Activated CD8-positive, alpha-beta T cell treated with anti-CD3 and anti-CD28 coated beads for 36 hours (primary cell): Measurements from ENCODE around the gene CLMN. TPM values are rescaled to one million over a fixed set of nuclear protein-coding genes. Genes with fewer than 3 reads are reported as not detected.

Experiments used
- ATAC-seq: fragments of 200-7000 bp; cut with Tn5 transposase; one replicate; pipeline ENCODE4 v1.10.0; 2021; ENCODE audit warnings: mild to moderate bottlenecking, moderate library complexity
- CTCF ChIA-PET: fragments of 350-600 bp; sonication (Branson Sonifier 250); formaldehyde crosslinking; loops from one replicate; lab custom pipeline; 2021; ENCODE audit warnings: antibody characterized with exemption; lab: Charles Lee
- POLR2A ChIA-PET: fragments of 350-600 bp; sonication (Branson Sonifier 250); formaldehyde crosslinking; loops from one replicate; lab custom pipeline; 2021; ENCODE audit warnings: antibody characterized with exemption; lab: Charles Lee
- DNase-seq: peaks from one replicate; pipeline ENCODE4 v3.0.0-alpha.2; 2020
- H3K27ac Mint-ChIP-seq: one replicate; pipeline ENCODE4 v1.8.0; 2021; ENCODE audit warnings: mild to moderate bottlenecking, mixed read lengths
- H3K27me3 Mint-ChIP-seq: one replicate; pipeline ENCODE4 v1.8.0; 2021; ENCODE audit warnings: mixed read lengths
- H3K36me3 Mint-ChIP-seq: one replicate; pipeline ENCODE4 v1.8.0; 2021; ENCODE audit warnings: low read depth, mixed read lengths
- H3K4me1 Mint-ChIP-seq: one replicate; pipeline ENCODE4 v1.8.0; 2021; ENCODE audit warnings: low read depth, mixed read lengths
- H3K4me3 Mint-ChIP-seq: one replicate; pipeline ENCODE4 v1.8.0; 2021; ENCODE audit warnings: mild to moderate bottlenecking, moderate library complexity, mixed read lengths
- H3K9me3 Mint-ChIP-seq: one replicate; pipeline ENCODE4 v1.8.0; 2021; ENCODE audit warnings: mixed read lengths
- intact Hi-C: fragments of 100-400 bp; cut with micrococcal nuclease; formaldehyde crosslinking; loops from one replicate; pipeline ENCODE4 v1.10.0; 2022
- total RNA-seq, 2 experiments: library from RNA; stranded (reverse); gene quantifications; one replicate each; pipeline ENCODE4 v1.2.3, GENCODE V29; 2021
- TF ChIP-seq, protein P1 (sequence below): fragments of 200-600 bp; IDR thresholded peaks from one replicate; pipeline ENCODE4 v1.8.0; 2022; ENCODE audit warnings: antibody characterized with exemption, mild to moderate bottlenecking

Gene CLMN
- total RNA-seq, 2 experiments from 2014 or later: 0.31 to 0.59 TPM

DNA sequence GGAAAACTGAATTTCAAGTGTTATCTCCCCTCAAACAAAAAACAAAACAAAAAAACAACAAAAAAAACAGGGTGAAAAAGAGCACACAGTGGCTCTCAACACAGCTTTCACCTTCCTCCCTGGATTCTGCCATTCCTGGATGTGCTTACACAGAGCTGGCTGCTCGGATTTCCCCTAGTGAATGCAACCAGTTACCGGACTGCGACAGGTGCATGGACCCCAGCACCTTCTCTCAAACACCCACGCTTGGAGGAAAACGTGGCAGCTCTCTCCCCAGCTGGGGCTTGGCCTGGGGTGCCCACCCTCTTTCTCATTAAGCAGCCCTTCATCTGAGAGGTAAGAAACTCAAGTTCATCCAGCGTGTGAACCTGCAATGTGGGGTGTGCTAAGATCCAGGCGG lies 128.9 kb downstream of the CLMN start:
- H3K9me3 Mint-ChIP-seq: no peaks in the 10 kb centered on the region
- TF ChIP-seq, protein P1, sequence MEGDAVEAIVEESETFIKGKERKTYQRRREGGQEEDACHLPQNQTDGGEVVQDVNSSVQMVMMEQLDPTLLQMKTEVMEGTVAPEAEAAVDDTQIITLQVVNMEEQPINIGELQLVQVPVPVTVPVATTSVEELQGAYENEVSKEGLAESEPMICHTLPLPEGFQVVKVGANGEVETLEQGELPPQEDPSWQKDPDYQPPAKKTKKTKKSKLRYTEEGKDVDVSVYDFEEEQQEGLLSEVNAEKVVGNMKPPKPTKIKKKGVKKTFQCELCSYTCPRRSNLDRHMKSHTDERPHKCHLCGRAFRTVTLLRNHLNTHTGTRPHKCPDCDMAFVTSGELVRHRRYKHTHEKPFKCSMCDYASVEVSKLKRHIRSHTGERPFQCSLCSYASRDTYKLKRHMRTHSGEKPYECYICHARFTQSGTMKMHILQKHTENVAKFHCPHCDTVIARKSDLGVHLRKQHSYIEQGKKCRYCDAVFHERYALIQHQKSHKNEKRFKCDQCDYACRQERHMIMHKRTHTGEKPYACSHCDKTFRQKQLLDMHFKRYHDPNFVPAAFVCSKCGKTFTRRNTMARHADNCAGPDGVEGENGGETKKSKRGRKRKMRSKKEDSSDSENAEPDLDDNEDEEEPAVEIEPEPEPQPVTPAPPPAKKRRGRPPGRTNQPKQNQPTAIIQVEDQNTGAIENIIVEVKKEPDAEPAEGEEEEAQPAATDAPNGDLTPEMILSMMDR: no peak
- ChIA-PET POLR2A (no interaction called here), CTCF (no interaction called here)
- no peak overlapping the region for H3K4me3 Mint-ChIP-seq
- H3K4me1 Mint-ChIP-seq: no peaks in the 10 kb centered on the region
- peaks cover 6% of the 10 kb centered on the region for H3K27me3 Mint-ChIP-seq
- no peak for ATAC-seq
- DNase-seq: no peak
- intact Hi-C loops: no loop called here
- no peak overlapping the region for H3K27ac Mint-ChIP-seq
- H3K36me3 Mint-ChIP-seq: no peaks in the 10 kb centered on the region

DNA sequence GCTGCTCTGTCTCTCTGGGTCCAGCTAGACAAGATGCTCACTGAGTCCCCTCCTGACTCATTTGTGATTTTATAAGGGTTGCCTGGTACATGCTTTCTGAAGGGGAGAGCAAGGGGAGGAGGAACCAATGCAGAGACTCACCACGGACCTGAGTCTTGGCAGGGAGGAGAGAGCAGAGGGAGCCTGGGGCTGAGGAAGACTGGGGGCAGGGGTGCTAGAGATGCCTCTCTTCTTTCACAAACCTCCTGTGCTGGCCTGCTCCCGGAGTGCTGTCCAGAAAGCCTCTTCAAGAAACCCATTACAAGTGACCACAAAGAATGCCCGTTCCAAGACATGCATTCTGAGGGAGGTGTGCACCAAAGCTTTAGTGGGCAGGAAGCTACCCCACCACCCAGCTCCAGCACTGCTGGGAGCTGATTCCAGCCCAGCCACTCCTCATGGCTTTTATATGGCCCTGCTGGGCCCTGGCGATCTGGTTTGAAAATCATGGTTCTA lies 129.3 kb downstream of the CLMN start:
- H3K27me3 Mint-ChIP-seq: peaks cover 11% of the 10 kb centered on the region
- TF ChIP-seq, protein P1: no peak
- no peak overlapping the region for H3K4me3 Mint-ChIP-seq
- no peaks in the 10 kb centered on the region for H3K9me3 Mint-ChIP-seq
- ChIA-PET CTCF (no interaction called here), POLR2A (no interaction called here)
- H3K27ac Mint-ChIP-seq: no peak overlapping the region
- no peaks in the 10 kb centered on the region for H3K36me3 Mint-ChIP-seq
- ATAC-seq (no peak), DNase-seq (no peak)
- intact Hi-C loops: no loop called here
- no peaks in the 10 kb centered on the region for H3K4me1 Mint-ChIP-seq

DNA sequence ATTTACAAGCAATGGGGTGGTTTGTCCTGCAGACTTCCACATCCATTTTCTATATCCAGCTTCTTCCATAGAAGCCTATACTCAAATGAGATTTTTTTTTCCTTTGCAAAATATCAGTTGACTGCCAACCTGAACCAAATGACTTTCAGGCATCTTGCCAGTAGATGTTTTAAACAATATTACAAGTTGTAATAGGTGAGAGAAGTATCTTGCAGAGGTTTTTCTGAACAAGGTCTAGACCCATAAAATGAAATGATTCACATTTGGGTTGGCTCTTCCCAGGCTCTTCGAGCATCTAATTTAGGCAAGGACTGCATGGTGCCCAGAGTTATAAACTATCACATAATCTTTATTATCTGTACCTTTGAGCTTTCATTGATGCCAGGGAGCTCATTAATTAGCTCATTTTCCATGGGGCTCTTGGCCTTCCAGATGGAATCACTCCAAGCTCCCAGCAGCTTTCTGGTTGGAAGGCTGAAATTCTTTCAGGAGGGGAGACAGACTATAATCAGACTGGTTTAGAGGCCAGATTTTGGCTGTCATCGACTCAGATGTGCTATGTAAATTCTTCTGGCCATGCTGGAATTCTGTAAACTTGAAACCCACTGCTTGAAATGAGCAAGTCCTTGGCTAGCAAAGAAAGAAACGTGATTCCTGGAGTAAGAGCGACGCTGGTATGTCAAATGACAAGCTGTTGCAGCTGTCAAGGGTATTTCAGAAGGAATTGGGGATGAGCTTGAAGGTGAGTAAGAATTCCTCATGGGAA lies 130.2 kb downstream of the CLMN start:
- POLR2A ChIA-PET: no interaction called here
- Mint-ChIP-seq H3K4me1 (no peaks in the 10 kb centered on the region), H3K36me3 (no peaks in the 10 kb centered on the region), H3K9me3 (no peaks in the 10 kb centered on the region), H3K27ac (no peak overlapping the region), H3K27me3 (peaks cover 15% of the 10 kb centered on the region), H3K4me3 (no peak overlapping the region)
- no peak for DNase-seq
- ATAC-seq: no peak
- TF ChIP-seq, protein P1: no peak
- CTCF ChIA-PET: interaction anchor here (1.3 kb wide), 1 partner anchor 10 kb away, joined by 5 read pairs; no protein-coding TSS in a partner anchor
- intact Hi-C loops: no loop called here

DNA sequence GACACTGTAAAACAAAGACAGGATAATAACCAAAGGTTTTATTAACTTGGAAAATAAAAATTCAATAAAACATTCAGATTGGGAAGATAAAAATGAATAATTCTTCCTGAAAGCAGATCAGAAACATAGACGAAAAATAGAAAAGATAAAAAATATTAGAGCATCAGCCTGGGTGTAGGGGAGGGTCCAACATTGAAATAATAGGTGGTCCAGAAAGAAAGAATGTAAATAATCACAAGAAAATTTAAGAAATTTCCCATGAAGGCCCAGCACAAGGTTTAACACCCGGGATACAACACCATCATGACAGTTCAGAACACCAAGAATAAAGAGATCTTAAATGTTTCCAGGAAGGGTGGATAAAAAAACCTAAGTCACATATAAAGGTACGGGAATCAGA lies 131.3 kb downstream of the CLMN start:
- H3K4me1 Mint-ChIP-seq: no peaks in the 10 kb centered on the region
- H3K4me3 Mint-ChIP-seq: no peak overlapping the region
- intact Hi-C loops: no loop called here
- POLR2A ChIA-PET: interaction anchor here (0.6 kb wide), 1 partner anchor 58 kb away, joined by 3 read pairs; no protein-coding TSS in a partner anchor
- CTCF ChIA-PET: interaction anchor here (1.3 kb wide), 1 partner anchor 9 kb away, joined by 5 read pairs; no protein-coding TSS in a partner anchor
- H3K27ac Mint-ChIP-seq: no peak overlapping the region
- H3K27me3 Mint-ChIP-seq: peaks cover 17% of the 10 kb centered on the region
- H3K9me3 Mint-ChIP-seq: no peaks in the 10 kb centered on the region
- H3K36me3 Mint-ChIP-seq: no peaks in the 10 kb centered on the region
- TF ChIP-seq, protein P1: no peak
- ATAC-seq (no peak), DNase-seq (no peak)

DNA sequence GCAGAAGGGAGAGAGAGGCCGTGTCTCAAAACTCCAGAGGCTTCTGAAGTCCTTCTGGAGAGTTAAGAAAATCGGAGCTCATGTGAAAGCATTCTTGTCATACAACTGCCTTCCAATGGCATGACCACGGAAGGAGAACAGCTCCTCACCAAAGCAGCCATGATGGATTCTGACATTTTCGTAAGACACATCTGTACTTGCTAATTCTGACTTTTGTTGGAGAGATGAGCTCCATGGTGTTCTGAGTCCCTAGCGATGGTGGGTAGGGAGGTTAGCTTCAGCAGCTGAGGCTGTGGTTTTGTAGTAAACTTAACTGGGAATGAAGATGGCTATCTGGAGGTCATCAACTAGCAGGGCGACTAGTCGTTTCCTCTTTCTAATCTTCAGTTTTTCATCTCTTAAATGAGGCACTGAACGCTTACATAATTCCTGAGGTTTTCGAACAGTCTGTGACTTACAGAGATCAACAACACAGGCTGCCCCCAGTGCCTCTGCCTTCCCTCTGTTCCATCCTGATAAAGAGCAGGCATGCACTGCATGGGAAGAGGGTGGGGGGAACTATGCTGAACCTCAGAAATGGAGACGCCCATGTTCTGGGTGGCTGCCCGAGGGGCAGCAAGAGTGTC lies 133.8 kb downstream of the CLMN start:
- intact Hi-C loops: no loop called here
- ChIA-PET POLR2A (no interaction called here), CTCF (interaction anchor here (0.7 kb wide), 1 partner anchor 20 kb away, joined by 3 read pairs; no protein-coding TSS in a partner anchor)
- no peaks in the 10 kb centered on the region for H3K9me3 Mint-ChIP-seq
- H3K4me1 Mint-ChIP-seq: no peaks in the 10 kb centered on the region
- ATAC-seq: no peak
- TF ChIP-seq, protein P1: no peak
- H3K4me3 Mint-ChIP-seq: no peak overlapping the region
- H3K36me3 Mint-ChIP-seq: no peaks in the 10 kb centered on the region
- DNase-seq: no peak
- H3K27ac Mint-ChIP-seq: no peak overlapping the region
- H3K27me3 Mint-ChIP-seq: peaks cover 17% of the 10 kb centered on the region
